Nephron progenitor cell (in vitro differentiated cells): ENCODE measurements around the gene PLA2G2D.

ENCODE experiments used
- DNase-seq: peaks from one replicate; pipeline ENCODE4 v3.0.0; 2021
- H3K27ac Mint-ChIP-seq: 2 replicates; pipeline ENCODE4 v1.8.0; 2021; ENCODE audit warnings: mild to moderate bottlenecking, moderate library complexity, mixed read lengths
- H3K27me3 Mint-ChIP-seq: 2 replicates; pipeline ENCODE4 v1.8.0; 2021; ENCODE audit warnings: mild to moderate bottlenecking, low read depth, mixed read lengths; ENCODE audit not compliant: poor library complexity
- H3K36me3 Mint-ChIP-seq: 2 replicates; pipeline ENCODE4 v1.8.0; 2021; ENCODE audit warnings: low read depth, mixed read lengths
- H3K4me1 Mint-ChIP-seq: 2 replicates; pipeline ENCODE4 v1.8.0; 2021; ENCODE audit warnings: mixed read lengths
- H3K4me3 Mint-ChIP-seq: 2 replicates; pipeline ENCODE4 v1.8.0; 2021; ENCODE audit warnings: mild to moderate bottlenecking, moderate library complexity, mixed read lengths
- H3K9me3 Mint-ChIP-seq: 2 replicates; pipeline ENCODE4 v1.8.0; 2021; ENCODE audit warnings: mild to moderate bottlenecking, moderate library complexity, mixed read lengths
- CTCF ChIP-seq: fragments of 200-600 bp; sonication (generic); IDR thresholded peaks from 2 replicates; pipeline ENCODE4 v1.5.0; 2021; ENCODE audit warnings: antibody characterized with exemption

The PLA2G2D gene

GRCh38 chr1:20151906-20152598, 32.7 kb upstream of the PLA2G2D start:
- Mint-ChIP-seq H3K36me3 (no peaks in the 10 kb centered on the region), H3K9me3 (peaks cover 2% of the 10 kb centered on the region), H3K27me3 (peaks cover 4% of the 10 kb centered on the region), H3K4me1 (peaks cover 22% of the 10 kb centered on the region), H3K27ac (no peak overlapping the region), H3K4me3 (peak overlapping the region; percentile 58)
- DNase-seq, result peak; percentile 91
- peak; percentile 91 for TF ChIP-seq CTCF

- no peak for DNase-seq
- H3K4me1 Mint-ChIP-seq, result peaks cover 22% of the 10 kb centered on the region
- H3K27me3 Mint-ChIP-seq, result peaks cover 4% of the 10 kb centered on the region
- no peaks in the 10 kb centered on the region for H3K36me3 Mint-ChIP-seq
- no peak overlapping the region for H3K27ac Mint-ChIP-seq
- TF ChIP-seq CTCF, result no peak
- no peaks in the 10 kb centered on the region for H3K9me3 Mint-ChIP-seq
- H3K4me3 Mint-ChIP-seq, result no peak overlapping the region
Observed at GRCh38 chr1:20150969-20151368, 31.6 kb upstream of the PLA2G2D start.

- no peaks in the 10 kb centered on the region for H3K9me3 Mint-ChIP-seq
- DNase-seq, result no peak
- peaks cover 4% of the 10 kb centered on the region for H3K27me3 Mint-ChIP-seq
- peaks cover 22% of the 10 kb centered on the region for H3K4me1 Mint-ChIP-seq
- no peaks in the 10 kb centered on the region for H3K36me3 Mint-ChIP-seq
- no peak overlapping the region for H3K4me3 Mint-ChIP-seq
- TF ChIP-seq CTCF, result no peak
- H3K27ac Mint-ChIP-seq, result no peak overlapping the region
Observed at GRCh38 chr1:20150326-20150705, 31.0 kb upstream of the PLA2G2D start.

GRCh38 chr1:20149601-20150325, 30.4 kb upstream of the PLA2G2D start:
- no peak for DNase-seq
- H3K36me3 Mint-ChIP-seq, result no peaks in the 10 kb centered on the region
- H3K27me3 Mint-ChIP-seq, result peaks cover 1% of the 10 kb centered on the region
- peaks cover 22% of the 10 kb centered on the region for H3K4me1 Mint-ChIP-seq
- no peak overlapping the region for H3K4me3 Mint-ChIP-seq
- no peak for TF ChIP-seq CTCF
- no peaks in the 10 kb centered on the region for H3K9me3 Mint-ChIP-seq
- no peak overlapping the region for H3K27ac Mint-ChIP-seq

GRCh38 chr1:20148571-20149500, 29.5 kb upstream of the PLA2G2D start:
- DNase-seq, result no peak
- Mint-ChIP-seq H3K27me3 (no peaks in the 10 kb centered on the region), H3K4me3 (no peak overlapping the region), H3K4me1 (peaks cover 17% of the 10 kb centered on the region), H3K27ac (no peak overlapping the region), H3K9me3 (no peaks in the 10 kb centered on the region), H3K36me3 (no peaks in the 10 kb centered on the region)
- TF ChIP-seq CTCF, result no peak
